Measurements from ENCODE around the gene SNX10. TPM values are rescaled to one million over a fixed set of nuclear protein-coding genes. Genes with fewer than 3 reads are reported as not detected.

Gene SNX10
- total RNA-seq, 2 experiments from 2014 or later: 42.4 to 45.7 TPM

GRCh38 chr7:26305090-26305868 is 13.6 kb downstream of the SNX10 start:
- Mint-ChIP-seq H3K27me3 (no peaks in the 10 kb centered on the region), H3K9me3 (no peaks in the 10 kb centered on the region), H3K27ac (peak overlapping the region; percentile 41), H3K4me3 (no peak overlapping the region), H3K4me1 (peaks cover 14% of the 10 kb centered on the region), H3K36me3 (ENCODE audit: low read depth) (peaks cover 41% of the 10 kb centered on the region)
- ChIA-PET POLR2A (interaction anchor here (0.9 kb wide), 1 partner anchor 11 kb away, joined by 5 read pairs; no protein-coding TSS in a partner anchor), CTCF (interaction anchor here (1.0 to 3.0 kb wide), 5 partner anchors 10 to 153 kb away, joined by 3 to 8 read pairs (median 5); partner anchors contain the start of genes NFE2L3 and SNX10)
- DNase-seq: no peak

- no peak for DNase-seq
- POLR2A ChIA-PET: interaction anchor here (0.9 kb wide), 1 partner anchor 12 kb away, joined by 5 read pairs; no protein-coding TSS in a partner anchor
- Mint-ChIP-seq H3K4me3 (no peak overlapping the region), H3K36me3 (ENCODE audit: low read depth) (peaks cover 40% of the 10 kb centered on the region), H3K4me1 (peaks cover 13% of the 10 kb centered on the region), H3K9me3 (no peaks in the 10 kb centered on the region), H3K27ac (no peak overlapping the region), H3K27me3 (no peaks in the 10 kb centered on the region)
- CTCF ChIA-PET: interaction anchor here (1.0 to 3.0 kb wide), 4 partner anchors 11 to 154 kb away, joined by 3 to 8 read pairs (median 4); partner anchors contain the start of genes NFE2L3 and SNX10
Measured at GRCh38 chr7:26305869-26306665, 14.4 kb downstream of the SNX10 start.

GRCh38 chr7:26306790-26307189 is 15.1 kb downstream of the SNX10 start:
- no peak for DNase-seq
- Mint-ChIP-seq H3K9me3 (no peaks in the 10 kb centered on the region), H3K27ac (no peak overlapping the region), H3K4me3 (no peak overlapping the region), H3K4me1 (peaks cover 13% of the 10 kb centered on the region), H3K27me3 (no peaks in the 10 kb centered on the region), H3K36me3 (ENCODE audit: low read depth) (peaks cover 41% of the 10 kb centered on the region)
- ChIA-PET CTCF (interaction anchor here (1.3 kb wide), 1 partner anchor 63 kb away, joined by 4 read pairs; no protein-coding TSS in a partner anchor), POLR2A (interaction anchor here (0.7 to 0.8 kb wide), 2 partner anchors 12 to 176 kb away, joined by 3 to 4 read pairs; no protein-coding TSS in a partner anchor)

- POLR2A ChIA-PET: interaction anchor here (0.7 to 0.8 kb wide), 2 partner anchors 13 to 175 kb away, joined by 3 to 4 read pairs; no protein-coding TSS in a partner anchor
- DNase-seq: no peak
- H3K4me3 Mint-ChIP-seq: no peak overlapping the region
Measured at GRCh38 chr7:26307226-26307625, 15.6 kb downstream of the SNX10 start.

GRCh38 chr7:26307791-26308190 is 16.1 kb downstream of the SNX10 start:
- Mint-ChIP-seq H3K36me3 (ENCODE audit: low read depth) (peaks cover 37% of the 10 kb centered on the region), H3K27me3 (no peaks in the 10 kb centered on the region), H3K9me3 (no peaks in the 10 kb centered on the region), H3K4me1 (peaks cover 13% of the 10 kb centered on the region), H3K27ac (no peak overlapping the region), H3K4me3 (no peak overlapping the region)
- ChIA-PET POLR2A (interaction anchor here (0.5 to 0.8 kb wide), 3 partner anchors 13 to 175 kb away, joined by 3 to 4 read pairs (median 3); no protein-coding TSS in a partner anchor), CTCF (interaction anchor here (1.3 kb wide), 1 partner anchor 62 kb away, joined by 4 read pairs; no protein-coding TSS in a partner anchor)
- DNase-seq: no peak

More at GRCh38 chr7:26307226-26307625, 15.6 kb downstream of the SNX10 start:
- no peak overlapping the region for H3K27ac Mint-ChIP-seq
- CTCF ChIA-PET: interaction anchor here (1.3 kb wide), 1 partner anchor 63 kb away, joined by 4 read pairs; no protein-coding TSS in a partner anchor
- H3K27me3 Mint-ChIP-seq: no peaks in the 10 kb centered on the region
- H3K4me1 Mint-ChIP-seq: peaks cover 13% of the 10 kb centered on the region
- H3K36me3 Mint-ChIP-seq (ENCODE audit: low read depth): peaks cover 37% of the 10 kb centered on the region
- no peaks in the 10 kb centered on the region for H3K9me3 Mint-ChIP-seq

- H3K27me3 Mint-ChIP-seq: no peaks in the 10 kb centered on the region
- DNase-seq: no peak
- no peaks in the 10 kb centered on the region for H3K9me3 Mint-ChIP-seq
- no peak overlapping the region for H3K27ac Mint-ChIP-seq
- no peak overlapping the region for H3K4me3 Mint-ChIP-seq
- peaks cover 13% of the 10 kb centered on the region for H3K4me1 Mint-ChIP-seq
- H3K36me3 Mint-ChIP-seq (ENCODE audit: low read depth): peaks cover 34% of the 10 kb centered on the region
- ChIA-PET CTCF (no interaction called here), POLR2A (no interaction called here)
Measured at GRCh38 chr7:26308551-26308950, 16.9 kb downstream of the SNX10 start.

- Mint-ChIP-seq H3K36me3 (ENCODE audit: low read depth) (peaks cover 33% of the 10 kb centered on the region), H3K9me3 (no peaks in the 10 kb centered on the region), H3K4me3 (no peak overlapping the region), H3K27me3 (no peaks in the 10 kb centered on the region), H3K4me1 (peaks cover 13% of the 10 kb centered on the region), H3K27ac (no peak overlapping the region)
- ChIA-PET POLR2A (no interaction called here), CTCF (no interaction called here)
- no peak for DNase-seq
Measured at GRCh38 chr7:26309089-26309488, 17.4 kb downstream of the SNX10 start.

- no peaks in the 10 kb centered on the region for H3K27me3 Mint-ChIP-seq
- peaks cover 33% of the 10 kb centered on the region for H3K36me3 Mint-ChIP-seq (ENCODE audit: low read depth)
- H3K4me1 Mint-ChIP-seq: peaks cover 7% of the 10 kb centered on the region
- H3K9me3 Mint-ChIP-seq: no peaks in the 10 kb centered on the region
- ChIA-PET POLR2A (no interaction called here), CTCF (no interaction called here)
- no peak overlapping the region for H3K4me3 Mint-ChIP-seq
- DNase-seq: no peak
- H3K27ac Mint-ChIP-seq: no peak overlapping the region
Measured at GRCh38 chr7:26311798-26312197, 20.1 kb downstream of the SNX10 start.

GRCh38 chr7:26317211-26317610 is 25.5 kb downstream of the SNX10 start:
- peaks cover 18% of the 10 kb centered on the region for H3K36me3 Mint-ChIP-seq (ENCODE audit: low read depth)
- ChIA-PET POLR2A (no interaction called here), CTCF (interaction anchor here (0.7 kb wide), 1 partner anchor 226 kb away, joined by 4 read pairs; no protein-coding TSS in a partner anchor)
- no peaks in the 10 kb centered on the region for H3K9me3 Mint-ChIP-seq
- no peaks in the 10 kb centered on the region for H3K27me3 Mint-ChIP-seq
- no peak overlapping the region for H3K27ac Mint-ChIP-seq
- no peak overlapping the region for H3K4me3 Mint-ChIP-seq
- peaks cover 1% of the 10 kb centered on the region for H3K4me1 Mint-ChIP-seq
- no peak for DNase-seq

- H3K4me1 Mint-ChIP-seq: peaks cover 1% of the 10 kb centered on the region
- no peak for DNase-seq
- ChIA-PET POLR2A (interaction anchor here (1.6 kb wide), 1 partner anchor 15 kb away, joined by 3 read pairs; no protein-coding TSS in a partner anchor), CTCF (interaction anchor here (1.6 kb wide), 1 partner anchor 240 kb away, joined by 3 read pairs; no protein-coding TSS in a partner anchor)
- no peaks in the 10 kb centered on the region for H3K9me3 Mint-ChIP-seq
- no peak overlapping the region for H3K27ac Mint-ChIP-seq
- no peaks in the 10 kb centered on the region for H3K27me3 Mint-ChIP-seq
- no peak overlapping the region for H3K4me3 Mint-ChIP-seq
- peaks cover 25% of the 10 kb centered on the region for H3K36me3 Mint-ChIP-seq (ENCODE audit: low read depth)
Measured at GRCh38 chr7:26318921-26319320, 27.3 kb downstream of the SNX10 start.

- CTCF ChIA-PET: no interaction called here
- no peaks in the 10 kb centered on the region for H3K9me3 Mint-ChIP-seq
- no peak for DNase-seq
- no peak overlapping the region for H3K27ac Mint-ChIP-seq
- POLR2A ChIA-PET: interaction anchor here (1.6 kb wide), 1 partner anchor 16 kb away, joined by 3 read pairs; no protein-coding TSS in a partner anchor
- H3K27me3 Mint-ChIP-seq: no peaks in the 10 kb centered on the region
- peaks cover 1% of the 10 kb centered on the region for H3K4me1 Mint-ChIP-seq
- peaks cover 25% of the 10 kb centered on the region for H3K36me3 Mint-ChIP-seq (ENCODE audit: low read depth)
- no peak overlapping the region for H3K4me3 Mint-ChIP-seq
Measured at GRCh38 chr7:26319636-26320035, 28.0 kb downstream of the SNX10 start.

- Mint-ChIP-seq H3K27ac (no peak overlapping the region), H3K36me3 (ENCODE audit: low read depth) (peaks cover 25% of the 10 kb centered on the region), H3K9me3 (no peaks in the 10 kb centered on the region), H3K27me3 (no peaks in the 10 kb centered on the region), H3K4me1 (no peaks in the 10 kb centered on the region), H3K4me3 (no peak overlapping the region)
- DNase-seq: no peak
- ChIA-PET POLR2A (no interaction called here), CTCF (interaction anchor here (1.8 kb wide), 1 partner anchor 16 kb away, joined by 5 read pairs; no protein-coding TSS in a partner anchor)
Measured at GRCh38 chr7:26320878-26321277, 29.2 kb downstream of the SNX10 start.

Measured in activated CD4-positive, alpha-beta memory T cell treated with anti-CD3 and anti-CD28 coated beads, Interleukin-2, amount 10 ng/mL, durations not matched to agents 7 days and 5 days (primary cell).